GM13977 (cell line): ENCODE data around the gene CYTH4.

Experiments
- DNase-seq: peaks from one replicate; pipeline ENCODE4 v3.0.0; 2012; ENCODE audit warnings: low spot score
- in situ Hi-C: fragments of 300-500 bp; cut with MboI; formaldehyde crosslinking; loops from one replicate; pipeline ENCODE4 v1.12.0; 2022; ENCODE audit warnings: low sequenced_read_pairs, low pct_unique_long_range_greater_than_20kb, mixed read lengths, inconsistent platforms; ENCODE audit not compliant: unreplicated experiment
- TF ChIP-seq, protein P1 (sequence below): IDR thresholded peaks from 2 replicates; pipeline ENCODE4 v1.5.1; 2012; ENCODE audit warnings: mild to moderate bottlenecking, control low read depth; ENCODE audit not compliant: insufficient read depth; ENCODE audit errors: extremely low read depth, missing control alignments

CYTH4 gene

DNA sequence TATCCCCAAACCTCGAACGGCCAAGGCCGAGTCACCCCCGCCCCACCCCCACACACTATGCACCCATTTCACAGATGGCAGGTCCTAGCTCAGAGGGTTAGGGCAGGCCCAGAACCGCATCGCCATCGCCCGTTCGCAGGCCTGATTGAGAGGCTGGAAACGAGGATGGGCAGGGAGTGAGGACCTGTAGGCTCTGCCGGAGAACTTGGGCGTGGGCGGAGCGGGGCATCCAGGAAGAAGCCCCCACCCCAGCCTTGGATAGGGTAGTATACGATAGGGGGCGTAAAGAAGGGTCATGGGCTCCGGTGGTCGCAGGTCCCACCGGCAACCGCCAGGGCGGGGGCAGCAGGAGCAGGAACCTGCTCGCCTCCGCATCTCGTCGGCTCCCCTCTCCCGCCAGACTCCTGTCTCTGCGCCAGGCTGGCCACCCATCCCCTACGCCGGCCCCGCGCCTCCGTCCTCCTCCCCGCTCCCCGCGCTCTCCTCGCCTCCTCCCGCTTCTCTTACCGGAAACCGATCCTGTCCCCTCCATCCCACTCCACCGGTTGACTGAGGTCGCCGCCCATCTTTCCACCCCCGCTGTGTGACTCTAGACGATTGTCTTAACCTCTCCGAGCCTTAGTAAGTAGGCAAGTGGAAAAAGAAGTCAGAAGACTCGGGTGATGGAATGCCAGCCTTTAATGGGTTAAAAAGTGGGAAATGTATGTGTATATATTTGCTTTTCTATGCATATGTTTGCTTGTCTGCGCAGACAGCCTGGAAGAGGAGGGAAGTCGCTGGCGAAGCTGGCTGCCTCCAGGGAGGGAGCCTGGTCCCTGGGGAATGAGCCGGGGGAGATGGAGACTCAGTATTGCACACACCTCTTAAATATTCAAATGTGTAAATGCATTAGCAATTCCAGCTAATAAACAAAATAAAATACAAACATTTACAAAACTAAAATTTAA, 52.8 kb downstream of the CYTH4 start:
- in situ Hi-C loops: no loop called here
- TF ChIP-seq, protein P1, sequence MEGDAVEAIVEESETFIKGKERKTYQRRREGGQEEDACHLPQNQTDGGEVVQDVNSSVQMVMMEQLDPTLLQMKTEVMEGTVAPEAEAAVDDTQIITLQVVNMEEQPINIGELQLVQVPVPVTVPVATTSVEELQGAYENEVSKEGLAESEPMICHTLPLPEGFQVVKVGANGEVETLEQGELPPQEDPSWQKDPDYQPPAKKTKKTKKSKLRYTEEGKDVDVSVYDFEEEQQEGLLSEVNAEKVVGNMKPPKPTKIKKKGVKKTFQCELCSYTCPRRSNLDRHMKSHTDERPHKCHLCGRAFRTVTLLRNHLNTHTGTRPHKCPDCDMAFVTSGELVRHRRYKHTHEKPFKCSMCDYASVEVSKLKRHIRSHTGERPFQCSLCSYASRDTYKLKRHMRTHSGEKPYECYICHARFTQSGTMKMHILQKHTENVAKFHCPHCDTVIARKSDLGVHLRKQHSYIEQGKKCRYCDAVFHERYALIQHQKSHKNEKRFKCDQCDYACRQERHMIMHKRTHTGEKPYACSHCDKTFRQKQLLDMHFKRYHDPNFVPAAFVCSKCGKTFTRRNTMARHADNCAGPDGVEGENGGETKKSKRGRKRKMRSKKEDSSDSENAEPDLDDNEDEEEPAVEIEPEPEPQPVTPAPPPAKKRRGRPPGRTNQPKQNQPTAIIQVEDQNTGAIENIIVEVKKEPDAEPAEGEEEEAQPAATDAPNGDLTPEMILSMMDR: no peak
- no peak for DNase-seq

DNA sequence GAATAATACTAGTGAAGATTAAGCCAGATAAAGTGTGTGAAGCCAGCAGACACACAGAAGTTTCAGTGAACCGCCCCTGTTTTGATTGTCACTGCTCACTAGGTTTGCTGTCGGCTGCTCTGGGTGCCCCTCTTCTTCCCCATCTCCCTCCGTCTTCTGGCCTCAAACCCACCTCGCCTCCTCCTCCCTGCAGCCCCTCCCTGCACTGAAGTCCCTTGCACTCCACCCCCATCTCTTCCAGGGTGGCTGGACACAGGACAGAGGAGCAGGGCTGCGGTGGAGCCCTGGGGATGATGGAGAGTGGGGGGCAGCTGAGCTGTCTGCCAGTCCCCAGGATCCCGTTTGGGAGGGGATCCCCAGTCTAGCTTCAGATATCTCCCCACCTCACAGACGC, 53.5 kb downstream of the CYTH4 start:
- in situ Hi-C loops: no loop called here
- no peak for DNase-seq
- TF ChIP-seq, protein P1: no peak

DNA sequence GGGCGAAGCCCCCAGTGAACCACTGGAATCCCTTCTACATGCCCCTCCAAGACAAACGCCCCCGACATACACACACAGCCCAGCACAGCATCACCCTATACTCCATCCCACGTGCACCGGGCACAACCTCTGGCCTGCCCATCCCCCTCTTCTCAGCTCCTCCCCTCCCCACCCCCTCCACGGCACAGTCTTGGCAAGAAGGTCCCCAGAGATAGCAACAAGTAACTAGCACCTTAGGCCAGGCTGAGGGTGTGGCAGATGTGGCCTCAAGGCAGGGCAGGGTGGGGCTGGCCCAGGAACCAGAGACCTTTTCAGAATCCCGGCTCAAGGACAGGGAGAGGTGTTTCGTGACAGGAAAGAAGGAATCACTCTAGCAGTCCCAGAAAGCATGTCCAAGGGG, 54.3 kb downstream of the CYTH4 start:
- TF ChIP-seq, protein P1: no peak
- no peak for DNase-seq
- in situ Hi-C loops: no loop called here

DNA sequence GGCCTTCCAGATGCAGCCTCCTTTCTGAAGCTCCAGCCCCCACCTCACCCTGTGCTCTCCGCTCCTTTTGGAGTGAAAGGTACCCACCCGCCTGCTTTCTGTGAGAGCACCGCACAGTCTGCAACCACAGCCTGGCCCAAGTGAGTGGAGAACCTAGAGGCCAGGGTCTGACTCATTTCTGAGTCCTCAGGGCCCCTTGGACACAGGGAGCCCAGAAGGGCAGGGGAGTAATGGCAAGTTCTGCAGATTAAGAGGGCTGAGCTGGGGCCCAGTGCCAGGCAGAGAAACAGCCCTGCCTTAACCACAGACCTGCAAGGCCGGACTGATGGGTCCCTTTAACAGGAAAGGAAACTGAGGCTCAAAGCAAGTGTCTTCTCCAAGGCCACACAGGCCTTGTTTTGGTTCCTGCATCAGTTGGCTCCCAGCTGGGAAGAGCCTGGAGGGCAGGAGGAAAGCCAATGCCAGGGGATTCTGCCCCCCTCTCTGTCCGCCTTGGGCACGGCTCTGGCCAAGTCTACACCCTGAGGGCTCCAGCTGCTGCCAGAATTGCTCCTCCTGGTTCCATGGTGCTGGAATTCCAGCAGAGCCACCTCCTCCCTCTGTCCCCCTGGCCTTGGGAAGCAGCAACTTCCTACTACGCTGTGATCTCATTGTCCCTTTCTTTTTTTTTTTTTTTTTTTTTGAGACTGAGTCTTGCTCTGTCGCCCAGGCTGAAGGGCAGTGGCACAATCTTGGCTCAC, 55.1 kb downstream of the CYTH4 start:
- in situ Hi-C loops: no loop called here

DNA sequence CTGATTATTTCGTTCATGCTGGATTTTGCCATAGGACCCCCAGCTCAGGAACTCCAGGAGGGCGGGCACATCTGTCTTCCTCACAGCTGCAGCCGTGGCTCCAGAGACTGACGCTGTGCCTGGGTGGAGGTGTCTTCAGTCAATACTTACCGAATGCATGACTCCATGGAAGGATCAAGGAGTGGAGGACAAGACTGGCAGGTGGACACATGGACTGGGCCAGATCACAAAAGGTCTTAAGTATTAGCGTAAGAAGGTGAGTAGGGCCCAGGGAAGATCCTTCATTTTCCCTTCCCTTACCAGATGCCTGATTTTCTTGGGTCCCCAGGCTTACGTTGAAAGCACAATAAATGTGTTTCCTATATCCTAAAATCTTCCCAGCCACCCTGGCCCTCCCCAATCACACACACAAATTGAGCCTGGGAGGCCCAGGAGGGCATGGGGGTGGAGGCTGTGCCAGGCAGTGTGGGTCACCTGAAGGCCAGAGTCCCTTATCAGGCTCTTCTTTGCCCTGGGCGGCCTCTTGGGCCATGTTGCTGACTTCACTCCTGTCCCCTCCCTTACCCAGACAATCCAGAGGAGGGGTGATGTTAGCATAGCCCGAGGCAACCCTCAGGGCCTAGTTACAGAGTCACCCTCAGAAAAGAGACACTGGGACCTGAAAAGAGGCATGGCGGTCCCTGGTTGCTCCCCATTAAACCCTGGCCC, 56.4 kb downstream of the CYTH4 start:
- in situ Hi-C loops: no loop called here
- TF ChIP-seq, protein P1: no peak
- no peak for DNase-seq

More for the DNA sequence above, 55.1 kb downstream of the CYTH4 start:
- no peak for DNase-seq
- TF ChIP-seq, protein P1: no peak
